Mesothelial cell of epicardium (in vitro differentiated cells): ENCODE measurements around the gene CTSZ. TPM values are rescaled to one million over a fixed set of nuclear protein-coding genes. Genes with fewer than 3 reads are reported as not detected.
A peak's percentile ranks its signal among the peaks of the same experiment; 100 is the strongest.

Source experiments
- DNase-seq, 2 experiments: peaks; one replicate each; pipeline ENCODE4 v3.0.0; 2021; ENCODE audit warnings: low spot score in 2 of 2; ENCODE audit not compliant: unreplicated experiment in 2 of 2
- H3K27ac Mint-ChIP-seq: 2 replicates; pipeline ENCODE4 v1.8.0; 2021; ENCODE audit warnings: mixed read lengths
- H3K27me3 Mint-ChIP-seq: 2 replicates; pipeline ENCODE4 v1.8.0; 2021; ENCODE audit warnings: low read depth, mixed read lengths
- H3K36me3 Mint-ChIP-seq: 2 replicates; pipeline ENCODE4 v1.8.0; 2021; ENCODE audit warnings: mixed read lengths
- H3K4me1 Mint-ChIP-seq: 2 replicates; pipeline ENCODE4 v1.8.0; 2021; ENCODE audit warnings: mixed read lengths
- H3K4me3 Mint-ChIP-seq: 2 replicates; pipeline ENCODE4 v1.8.0; 2021; ENCODE audit warnings: mild to moderate bottlenecking, moderate library complexity, mixed read lengths
- H3K9me3 Mint-ChIP-seq: 2 replicates; pipeline ENCODE4 v1.8.0; 2021; ENCODE audit warnings: mixed read lengths
- total RNA-seq: library from RNA; stranded (reverse); gene quantifications from 3 replicates; pipeline ENCODE4 v1.2.1, GENCODE V29; 2021
- TF ChIP-seq, protein P1 (sequence below): fragments of 200-600 bp; sonication (generic); IDR thresholded peaks from one replicate; pipeline ENCODE4 v1.5.0; 2021; ENCODE audit warnings: antibody characterized with exemption; ENCODE audit not compliant: unreplicated experiment

The CTSZ gene
- total RNA-seq, 1 donor from 2014 or later = 65.3 TPM

DNA sequence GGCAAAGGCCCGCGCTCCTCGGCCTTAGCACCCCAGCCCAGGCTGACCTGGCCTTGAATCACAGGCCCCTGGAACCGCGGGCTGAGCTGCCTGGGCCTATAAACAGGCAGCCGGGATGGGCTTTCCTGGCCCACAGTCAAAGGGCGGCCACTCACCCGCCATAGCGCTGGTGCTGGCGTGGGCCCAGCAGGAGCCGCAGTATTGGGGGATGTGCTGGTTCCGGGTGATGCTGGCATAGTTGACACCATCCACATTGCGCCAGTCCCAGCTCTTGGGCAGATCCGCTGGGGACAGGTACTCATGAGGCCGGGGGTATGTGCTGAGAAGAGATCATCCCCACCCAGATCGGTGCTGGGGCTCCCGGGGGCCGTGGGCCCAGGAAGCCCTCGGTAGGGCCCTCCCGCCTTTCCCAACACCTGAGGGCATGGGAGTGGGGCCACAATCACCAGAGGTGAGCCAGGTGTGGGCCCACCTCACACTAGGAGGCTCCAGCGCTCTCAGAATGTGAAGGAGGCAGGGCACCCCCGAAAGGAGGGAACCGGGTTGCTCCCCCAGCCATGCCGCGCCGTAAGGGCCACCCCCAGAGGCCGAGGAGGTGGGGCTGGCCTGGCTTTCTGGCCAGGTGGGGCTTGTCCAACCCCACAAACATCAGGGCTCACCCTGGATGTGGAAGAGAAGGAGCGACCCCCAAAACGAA is 739 bp downstream of the CTSZ start:
- no peak for DNase-seq
- H3K27me3 Mint-ChIP-seq = no peaks in the 10 kb centered on the region
- H3K36me3 Mint-ChIP-seq = peaks cover 9% of the 10 kb centered on the region
- TF ChIP-seq, protein P1, sequence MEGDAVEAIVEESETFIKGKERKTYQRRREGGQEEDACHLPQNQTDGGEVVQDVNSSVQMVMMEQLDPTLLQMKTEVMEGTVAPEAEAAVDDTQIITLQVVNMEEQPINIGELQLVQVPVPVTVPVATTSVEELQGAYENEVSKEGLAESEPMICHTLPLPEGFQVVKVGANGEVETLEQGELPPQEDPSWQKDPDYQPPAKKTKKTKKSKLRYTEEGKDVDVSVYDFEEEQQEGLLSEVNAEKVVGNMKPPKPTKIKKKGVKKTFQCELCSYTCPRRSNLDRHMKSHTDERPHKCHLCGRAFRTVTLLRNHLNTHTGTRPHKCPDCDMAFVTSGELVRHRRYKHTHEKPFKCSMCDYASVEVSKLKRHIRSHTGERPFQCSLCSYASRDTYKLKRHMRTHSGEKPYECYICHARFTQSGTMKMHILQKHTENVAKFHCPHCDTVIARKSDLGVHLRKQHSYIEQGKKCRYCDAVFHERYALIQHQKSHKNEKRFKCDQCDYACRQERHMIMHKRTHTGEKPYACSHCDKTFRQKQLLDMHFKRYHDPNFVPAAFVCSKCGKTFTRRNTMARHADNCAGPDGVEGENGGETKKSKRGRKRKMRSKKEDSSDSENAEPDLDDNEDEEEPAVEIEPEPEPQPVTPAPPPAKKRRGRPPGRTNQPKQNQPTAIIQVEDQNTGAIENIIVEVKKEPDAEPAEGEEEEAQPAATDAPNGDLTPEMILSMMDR = no peak
- H3K9me3 Mint-ChIP-seq = no peaks in the 10 kb centered on the region
- H3K4me1 Mint-ChIP-seq = peaks cover 40% of the 10 kb centered on the region
- peak overlapping the region; percentile 63 for H3K4me3 Mint-ChIP-seq
- peak overlapping the region; percentile 9 for H3K27ac Mint-ChIP-seq

DNA sequence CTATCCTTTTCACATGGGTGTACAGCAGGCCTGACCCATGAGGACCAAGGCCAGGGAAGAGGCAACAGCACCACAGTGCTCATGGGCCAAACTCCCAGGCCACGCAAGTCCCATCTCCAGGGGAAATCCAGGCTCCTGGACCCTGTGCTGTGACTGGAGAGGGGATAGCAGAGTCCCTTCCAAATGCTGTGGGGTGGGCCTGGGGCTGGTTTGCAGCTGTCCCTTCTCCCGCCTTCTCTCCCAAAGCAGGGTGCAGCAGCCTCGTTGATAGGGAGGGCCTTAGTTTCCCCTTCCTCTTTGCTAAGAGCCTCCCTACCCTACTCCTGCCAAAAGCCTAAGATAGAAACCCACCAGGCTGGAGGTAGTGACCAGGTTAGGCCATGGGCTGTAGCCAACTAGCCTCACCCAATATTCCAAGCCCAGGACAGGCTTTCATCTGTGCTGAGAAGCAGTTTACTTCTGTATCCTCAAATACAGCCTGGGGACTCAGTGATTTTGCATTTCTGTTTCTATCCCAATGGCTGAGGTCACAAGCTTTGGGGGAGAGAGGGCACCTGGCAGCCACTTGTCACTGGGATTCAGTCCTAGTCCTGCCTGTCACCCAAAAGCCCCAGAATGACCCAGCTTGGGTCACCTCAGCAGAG is 1.4 kb downstream of the CTSZ start:
- H3K9me3 Mint-ChIP-seq = no peaks in the 10 kb centered on the region
- H3K27ac Mint-ChIP-seq = no peak overlapping the region
- no peak for DNase-seq
- H3K4me1 Mint-ChIP-seq = peaks cover 33% of the 10 kb centered on the region
- H3K27me3 Mint-ChIP-seq = no peaks in the 10 kb centered on the region
- peak overlapping the region; percentile 63 for H3K4me3 Mint-ChIP-seq
- peaks cover 9% of the 10 kb centered on the region for H3K36me3 Mint-ChIP-seq
- TF ChIP-seq, protein P1 = no peak

DNA sequence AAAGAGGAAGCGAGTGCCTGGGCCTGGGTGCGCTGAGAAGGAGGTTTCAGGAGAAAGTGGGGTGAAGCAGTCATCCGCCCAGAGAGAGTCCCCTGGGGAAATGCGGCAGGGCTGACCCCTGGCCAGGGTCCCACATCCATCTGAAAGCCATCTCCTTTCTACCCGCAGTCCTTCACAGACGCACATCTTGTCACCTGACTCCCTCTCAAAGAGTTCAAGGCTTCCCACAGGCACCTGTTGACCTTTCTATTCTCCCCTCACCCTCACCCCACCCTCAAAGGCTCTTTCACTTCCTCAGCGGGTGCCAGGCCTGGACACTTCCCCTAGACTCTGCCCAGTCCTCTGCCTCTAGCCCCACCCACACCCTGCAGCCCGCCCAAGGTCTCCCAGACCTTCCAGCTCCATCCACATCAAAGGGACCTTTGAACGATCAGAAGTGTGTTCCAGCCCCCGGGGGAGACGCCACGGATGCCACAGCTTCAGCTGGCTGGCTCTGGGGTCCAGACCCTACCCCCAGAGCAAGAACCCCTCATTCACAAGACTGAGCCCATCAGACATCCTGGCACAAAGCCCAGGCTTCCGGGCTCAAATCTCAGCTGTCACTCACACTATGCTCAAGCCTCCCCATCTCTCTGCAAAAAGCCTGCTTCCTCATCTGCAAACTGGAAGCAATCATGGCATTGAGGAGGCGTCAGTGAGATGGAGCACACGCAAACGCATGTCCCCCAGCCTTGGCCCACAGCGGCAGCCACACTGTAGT is 2.1 kb downstream of the CTSZ start:
- Mint-ChIP-seq H3K36me3 (peaks cover 14% of the 10 kb centered on the region), H3K4me3 (peak overlapping the region; percentile 1), H3K27ac (peak overlapping the region; percentile 30), H3K27me3 (no peaks in the 10 kb centered on the region), H3K9me3 (no peaks in the 10 kb centered on the region), H3K4me1 (peaks cover 26% of the 10 kb centered on the region)
- TF ChIP-seq, protein P1 = no peak
- no peak for DNase-seq

DNA sequence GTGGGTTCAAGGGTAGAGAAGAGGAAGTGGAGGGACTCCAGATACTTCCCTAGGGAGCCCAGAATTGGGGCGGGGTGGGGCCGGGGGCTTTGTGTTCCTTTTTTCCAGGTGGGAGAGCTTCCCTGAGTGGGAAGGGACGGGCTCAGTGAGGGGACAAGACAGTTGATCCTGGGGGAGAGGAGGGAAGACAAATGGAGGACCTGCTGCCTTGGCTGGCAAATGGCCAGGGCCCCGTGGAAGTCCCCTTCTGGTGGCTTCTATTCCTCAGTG is 2.6 kb downstream of the CTSZ start:
- H3K4me3 Mint-ChIP-seq = no peak overlapping the region

DNA sequence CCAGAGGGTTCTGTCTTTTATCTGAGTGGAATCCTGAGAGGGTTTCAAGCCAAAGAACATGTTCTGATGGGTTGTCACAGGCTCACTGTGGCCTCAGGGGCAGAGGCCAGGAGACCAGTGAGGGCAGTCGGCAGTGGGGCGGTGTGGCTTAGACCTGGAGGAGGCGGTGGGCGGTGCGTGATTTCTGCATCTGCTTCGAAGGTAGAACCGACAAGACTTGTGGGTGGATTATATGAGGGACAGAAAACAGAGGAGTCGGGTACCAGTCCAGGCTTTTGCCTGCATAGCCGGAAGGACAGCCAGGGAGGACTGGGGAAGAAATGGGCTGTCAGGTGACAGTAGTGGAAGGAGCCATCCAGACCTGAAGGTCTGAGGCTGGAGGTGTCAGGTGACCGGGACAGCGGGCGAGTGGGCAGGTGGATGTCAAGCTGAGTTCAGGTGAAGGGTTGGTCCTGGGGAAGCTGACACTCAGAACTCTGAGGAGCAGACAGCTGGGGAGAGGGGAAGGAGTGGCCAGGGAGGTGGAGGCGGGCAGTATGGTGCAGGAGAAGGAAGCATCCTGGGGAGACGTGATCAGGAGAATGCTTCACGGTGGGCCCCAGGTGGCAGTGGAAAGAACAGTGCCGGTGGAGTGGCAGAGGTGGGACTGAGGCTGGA is 3.1 kb downstream of the CTSZ start:
- no peak for DNase-seq
- TF ChIP-seq, protein P1 = no peak
- Mint-ChIP-seq H3K4me3 (peak overlapping the region; percentile 32), H3K4me1 (peaks cover 24% of the 10 kb centered on the region), H3K27ac (no peak overlapping the region), H3K9me3 (no peaks in the 10 kb centered on the region), H3K27me3 (no peaks in the 10 kb centered on the region), H3K36me3 (peaks cover 14% of the 10 kb centered on the region)

More for the DNA sequence above, 2.6 kb downstream of the CTSZ start:
- Mint-ChIP-seq H3K4me1 (peaks cover 24% of the 10 kb centered on the region), H3K27ac (no peak overlapping the region), H3K36me3 (peaks cover 14% of the 10 kb centered on the region), H3K27me3 (no peaks in the 10 kb centered on the region), H3K9me3 (no peaks in the 10 kb centered on the region)
- TF ChIP-seq, protein P1 = no peak
- no peak for DNase-seq
